ENCODE data around the gene PPM1D.

Gene PPM1D

GRCh38 chr17:60677308-60678117, 77.5 kb downstream of the PPM1D start, which contains the start of gene BCAS3:
BCAS3 (plus strand) TSS chr17:60677851.
- no peaks in the 10 kb centered on the region for H3K4me1 ChIP-seq (ENCODE audit: insufficient read depth, low read length)
- peak within 1 kb of the TSS; percentile 84 for H3K4me3 ChIP-seq (ENCODE audit: low read length)
- no peak within 1 kb of the TSS for H3K27ac ChIP-seq (ENCODE audit: low read length)

DNA sequence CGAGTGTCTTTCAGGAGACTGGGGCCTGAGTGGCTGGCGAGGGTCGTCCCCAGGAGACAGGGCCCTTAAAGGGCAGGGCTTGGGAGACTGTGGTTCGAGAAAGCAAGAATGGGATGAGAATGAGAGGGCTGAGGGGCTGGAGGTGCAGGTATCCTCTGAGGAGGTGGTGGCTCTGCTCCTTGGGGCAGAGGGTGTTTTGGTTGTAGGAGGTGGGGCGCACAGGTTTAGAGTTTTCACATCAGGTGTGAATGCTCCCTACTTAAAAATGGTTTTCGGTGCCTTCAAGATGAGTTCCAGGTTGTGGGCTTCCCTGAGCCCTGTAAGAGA, 78.1 kb downstream of the PPM1D start:
- Histone ChIP-seq H3K27me3 (ENCODE audit: insufficient read depth, low read length) (no peaks in the 10 kb centered on the region), H3K36me3 (ENCODE audit: insufficient read depth, low read depth, low read length) (no peaks in the 10 kb centered on the region), H3K27ac (ENCODE audit: low read length) (no peak overlapping the region)

More at GRCh38 chr17:60677308-60678117, 77.5 kb downstream of the PPM1D start, which contains the start of gene BCAS3:
- Histone ChIP-seq H3K36me3 (ENCODE audit: insufficient read depth, low read depth, low read length) (no peaks in the 10 kb centered on the region), H3K9me3 (ENCODE audit: insufficient read depth, low read depth, low read length) (no peaks in the 10 kb centered on the region), H3K27me3 (ENCODE audit: insufficient read depth, low read length) (no peaks in the 10 kb centered on the region), H3K9ac (ENCODE audit: low read depth, low read length) (peak within 1 kb of the TSS; percentile 67)

DNA sequence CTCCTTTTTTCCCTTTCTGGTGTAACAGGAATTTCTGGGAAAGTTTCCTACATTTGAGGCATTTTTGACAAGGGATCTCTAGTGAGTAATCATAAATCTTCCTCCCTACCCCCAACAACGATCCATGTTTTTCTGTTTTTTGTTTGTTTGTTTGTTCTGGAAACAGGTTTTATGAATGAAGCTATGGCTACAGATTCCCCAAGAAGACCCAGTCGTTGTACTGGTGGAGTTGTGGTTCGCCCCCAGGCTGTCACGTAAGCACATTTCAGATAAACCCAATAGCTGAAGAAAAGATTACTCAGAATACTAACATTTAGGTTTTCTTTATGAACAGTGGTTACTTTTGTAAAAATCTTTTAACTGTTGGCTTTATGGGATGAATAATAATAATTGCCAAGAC, 79.3 kb downstream of the PPM1D start:
- no peak overlapping the region for H3K27ac ChIP-seq (ENCODE audit: low read length)
- H3K36me3 ChIP-seq (ENCODE audit: insufficient read depth, low read depth, low read length), result no peaks in the 10 kb centered on the region
- no peaks in the 10 kb centered on the region for H3K27me3 ChIP-seq (ENCODE audit: insufficient read depth, low read length)
- H3K9ac ChIP-seq (ENCODE audit: low read depth, low read length), result no peak overlapping the region
- no peaks in the 10 kb centered on the region for H3K9me3 ChIP-seq (ENCODE audit: insufficient read depth, low read depth, low read length)
- no peaks in the 10 kb centered on the region for H3K4me1 ChIP-seq (ENCODE audit: insufficient read depth, low read length)
- no peak overlapping the region for H3K4me3 ChIP-seq (ENCODE audit: low read length)

More for the DNA sequence above, 78.1 kb downstream of the PPM1D start:
- no peaks in the 10 kb centered on the region for H3K9me3 ChIP-seq (ENCODE audit: insufficient read depth, low read depth, low read length)
- peak overlapping the region; percentile 67; the same call in 1 of the 2 replicates for H3K9ac ChIP-seq (ENCODE audit: low read depth, low read length)
- peak overlapping the region; percentile 84 for H3K4me3 ChIP-seq (ENCODE audit: low read length)
- H3K4me1 ChIP-seq (ENCODE audit: insufficient read depth, low read length), result no peaks in the 10 kb centered on the region

GRCh38 chr17:60680754-60681153, 80.8 kb downstream of the PPM1D start:
- no peaks in the 10 kb centered on the region for H3K27me3 ChIP-seq (ENCODE audit: insufficient read depth, low read length)
- H3K36me3 ChIP-seq (ENCODE audit: insufficient read depth, low read depth, low read length), result no peaks in the 10 kb centered on the region

GRCh38 chr17:60685437-60685836, 85.4 kb downstream of the PPM1D start:
- H3K36me3 ChIP-seq (ENCODE audit: insufficient read depth, low read depth, low read length), result no peaks in the 10 kb centered on the region
- H3K27ac ChIP-seq (ENCODE audit: low read length), result no peak overlapping the region
- no peak overlapping the region for H3K4me3 ChIP-seq (ENCODE audit: low read length)
- no peaks in the 10 kb centered on the region for H3K27me3 ChIP-seq (ENCODE audit: insufficient read depth, low read length)
- H3K4me1 ChIP-seq (ENCODE audit: insufficient read depth, low read length), result no peaks in the 10 kb centered on the region
- H3K9me3 ChIP-seq (ENCODE audit: insufficient read depth, low read depth, low read length), result no peaks in the 10 kb centered on the region
- no peak overlapping the region for H3K9ac ChIP-seq (ENCODE audit: low read depth, low read length)

More at GRCh38 chr17:60680754-60681153, 80.8 kb downstream of the PPM1D start:
- Histone ChIP-seq H3K4me1 (ENCODE audit: insufficient read depth, low read length) (no peaks in the 10 kb centered on the region), H3K9ac (ENCODE audit: low read depth, low read length) (no peak overlapping the region), H3K27ac (ENCODE audit: low read length) (no peak overlapping the region), H3K4me3 (ENCODE audit: low read length) (no peak overlapping the region), H3K9me3 (ENCODE audit: insufficient read depth, low read depth, low read length) (no peaks in the 10 kb centered on the region)

DNA sequence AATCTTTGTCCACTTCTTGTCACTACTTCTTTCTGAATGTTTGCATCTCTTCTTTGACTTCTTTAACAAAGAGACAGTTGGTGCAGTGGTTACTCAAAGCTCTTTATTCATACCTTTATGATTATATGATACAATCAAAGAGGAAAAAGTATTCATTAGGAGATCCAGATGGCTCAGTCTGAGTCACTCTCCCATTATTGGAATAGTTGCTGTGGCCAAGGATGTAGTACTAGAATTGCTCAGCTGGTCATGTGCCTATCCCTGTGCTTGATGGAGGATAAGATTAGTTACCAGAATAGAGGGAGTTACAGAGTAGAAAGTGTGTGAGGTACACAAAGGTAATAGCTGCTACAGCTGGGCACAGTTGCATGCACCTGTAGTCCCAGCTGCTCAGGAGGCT, 96.0 kb downstream of the PPM1D start:
- Histone ChIP-seq H3K27me3 (ENCODE audit: insufficient read depth, low read length) (no peaks in the 10 kb centered on the region), H3K9me3 (ENCODE audit: insufficient read depth, low read depth, low read length) (no peaks in the 10 kb centered on the region), H3K4me1 (ENCODE audit: insufficient read depth, low read length) (no peaks in the 10 kb centered on the region), H3K4me3 (ENCODE audit: low read length) (no peak overlapping the region), H3K36me3 (ENCODE audit: insufficient read depth, low read depth, low read length) (no peaks in the 10 kb centered on the region), H3K9ac (ENCODE audit: low read depth, low read length) (no peak overlapping the region), H3K27ac (ENCODE audit: low read length) (no peak overlapping the region)

DNA sequence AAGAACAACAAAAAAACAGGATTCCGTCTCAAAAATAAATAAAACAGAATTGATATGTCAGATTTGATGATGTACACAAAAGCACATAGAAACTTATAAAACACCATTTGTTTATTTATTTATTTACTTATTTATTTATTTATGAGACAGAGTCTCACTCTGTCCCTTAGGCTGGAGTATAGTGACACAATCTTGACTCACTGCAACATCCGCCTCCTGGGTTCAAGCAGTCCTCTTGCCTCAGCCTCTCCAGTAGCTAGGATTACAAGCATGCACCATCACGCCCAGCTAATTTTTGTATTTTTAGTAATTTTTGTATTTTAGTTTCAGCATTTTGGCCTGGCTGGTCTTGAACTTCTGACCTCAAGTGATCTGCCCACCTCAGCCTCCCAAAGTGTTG, 99.1 kb downstream of the PPM1D start:
- H3K9ac ChIP-seq (ENCODE audit: low read depth, low read length), result no peak overlapping the region
- H3K36me3 ChIP-seq (ENCODE audit: insufficient read depth, low read depth, low read length), result no peaks in the 10 kb centered on the region
- H3K4me1 ChIP-seq (ENCODE audit: insufficient read depth, low read length), result no peaks in the 10 kb centered on the region
- no peaks in the 10 kb centered on the region for H3K9me3 ChIP-seq (ENCODE audit: insufficient read depth, low read depth, low read length)
- no peak overlapping the region for H3K27ac ChIP-seq (ENCODE audit: low read length)
- no peak overlapping the region for H3K4me3 ChIP-seq (ENCODE audit: low read length)
- H3K27me3 ChIP-seq (ENCODE audit: insufficient read depth, low read length), result no peaks in the 10 kb centered on the region

DNA sequence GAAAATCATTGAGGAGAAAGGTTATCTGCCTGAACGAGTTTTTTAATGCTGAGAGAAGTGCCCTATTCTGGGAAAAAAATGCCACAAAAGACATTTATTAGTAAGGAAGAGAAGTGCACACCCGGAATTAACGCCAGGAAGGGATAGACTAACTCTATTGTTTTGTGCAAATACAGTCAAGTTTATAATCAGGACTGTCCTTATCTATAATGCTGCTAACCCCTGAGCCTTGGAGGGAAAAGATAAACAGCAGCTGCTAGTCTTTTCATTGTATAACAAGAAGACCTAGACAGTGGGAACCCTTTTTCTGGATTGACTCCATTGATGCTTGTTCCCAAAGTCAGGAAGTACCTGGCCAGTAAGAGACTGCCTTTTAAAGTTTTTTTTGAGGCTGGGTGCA, 104.2 kb downstream of the PPM1D start:
- no peaks in the 10 kb centered on the region for H3K9me3 ChIP-seq (ENCODE audit: insufficient read depth, low read depth, low read length)
- H3K27ac ChIP-seq (ENCODE audit: low read length), result no peak overlapping the region
- no peak overlapping the region for H3K9ac ChIP-seq (ENCODE audit: low read depth, low read length)
- H3K27me3 ChIP-seq (ENCODE audit: insufficient read depth, low read length), result no peaks in the 10 kb centered on the region
- no peak overlapping the region for H3K4me3 ChIP-seq (ENCODE audit: low read length)
- H3K36me3 ChIP-seq (ENCODE audit: insufficient read depth, low read depth, low read length), result no peaks in the 10 kb centered on the region
- H3K4me1 ChIP-seq (ENCODE audit: insufficient read depth, low read length), result no peaks in the 10 kb centered on the region

DNA sequence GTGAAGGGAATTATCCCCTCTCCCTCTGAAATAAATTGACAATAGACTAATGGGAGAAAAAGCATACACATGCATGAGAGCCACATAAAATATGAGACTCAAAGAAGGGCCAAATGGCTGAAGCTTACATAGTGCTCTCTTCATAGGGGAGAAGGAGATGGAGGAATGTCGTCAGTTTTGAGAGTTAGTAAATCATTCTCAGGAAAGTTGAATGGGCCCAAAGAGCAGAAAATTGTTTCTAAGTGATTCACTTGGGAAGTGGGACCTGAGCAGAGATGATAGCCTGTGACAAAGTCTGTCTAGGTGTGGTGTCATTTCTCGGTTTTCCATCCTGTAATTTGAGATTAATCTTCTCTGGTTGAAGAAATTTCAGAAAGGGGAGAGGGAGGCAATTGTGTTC, 112.7 kb downstream of the PPM1D start:
- no peaks in the 10 kb centered on the region for H3K4me1 ChIP-seq (ENCODE audit: insufficient read depth, low read length)
- H3K9me3 ChIP-seq (ENCODE audit: insufficient read depth, low read depth, low read length), result no peaks in the 10 kb centered on the region
- no peak overlapping the region for H3K9ac ChIP-seq (ENCODE audit: low read depth, low read length)
- no peaks in the 10 kb centered on the region for H3K36me3 ChIP-seq (ENCODE audit: insufficient read depth, low read depth, low read length)
- no peaks in the 10 kb centered on the region for H3K27me3 ChIP-seq (ENCODE audit: insufficient read depth, low read length)
- no peak overlapping the region for H3K27ac ChIP-seq (ENCODE audit: low read length)
- no peak overlapping the region for H3K4me3 ChIP-seq (ENCODE audit: low read length)

GRCh38 chr17:60713608-60714007, 113.6 kb downstream of the PPM1D start:
- no peaks in the 10 kb centered on the region for H3K27me3 ChIP-seq (ENCODE audit: insufficient read depth, low read length)
- H3K36me3 ChIP-seq (ENCODE audit: insufficient read depth, low read depth, low read length), result no peaks in the 10 kb centered on the region
- H3K4me3 ChIP-seq (ENCODE audit: low read length), result no peak overlapping the region
- H3K9me3 ChIP-seq (ENCODE audit: insufficient read depth, low read depth, low read length), result no peaks in the 10 kb centered on the region
- H3K27ac ChIP-seq (ENCODE audit: low read length), result no peak overlapping the region
- no peak overlapping the region for H3K9ac ChIP-seq (ENCODE audit: low read depth, low read length)
- H3K4me1 ChIP-seq (ENCODE audit: insufficient read depth, low read length), result no peaks in the 10 kb centered on the region

Measured in iPS-20b (cell line).